GM18907 (cell line): Measurements from ENCODE around the gene EEFSEC.

Experiments used
- ATAC-seq: cut with Tn5 transposase; IDR thresholded peaks from one replicate; pipeline ENCODE4 v1.9.1; 2021; ENCODE audit warnings: mild to moderate bottlenecking, moderate library complexity; ENCODE audit not compliant: unreplicated experiment

Gene EEFSEC

DNA sequence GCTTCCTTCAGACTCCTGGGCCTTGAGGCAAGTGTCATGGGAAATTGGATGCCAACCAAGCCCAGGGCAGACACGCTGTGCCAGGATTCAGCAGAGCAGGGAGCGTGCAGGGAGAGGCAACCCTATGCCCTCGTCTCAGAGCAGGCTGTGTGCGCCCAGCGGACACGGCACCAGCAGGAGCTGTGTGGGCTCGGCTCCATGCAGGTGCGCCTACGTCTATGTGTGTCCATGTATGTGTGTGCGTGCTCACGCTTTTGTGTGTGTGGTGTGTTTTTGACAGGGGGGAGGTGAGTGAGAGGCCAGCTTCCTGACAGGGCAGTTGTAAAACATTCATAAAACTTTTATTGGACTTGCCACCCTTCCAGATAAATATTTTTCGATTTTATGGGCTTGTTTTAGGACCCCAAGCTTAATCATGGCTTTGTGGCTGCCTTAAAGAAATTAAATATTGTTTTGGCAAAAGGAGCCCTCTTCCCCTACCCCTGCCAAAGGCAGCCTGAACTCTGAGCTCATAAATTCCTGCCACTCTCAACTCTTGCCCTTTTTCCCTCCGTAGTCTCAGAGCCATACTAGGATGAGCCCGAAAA is 229.0 kb downstream of the EEFSEC start:
- no peak for ATAC-seq

DNA sequence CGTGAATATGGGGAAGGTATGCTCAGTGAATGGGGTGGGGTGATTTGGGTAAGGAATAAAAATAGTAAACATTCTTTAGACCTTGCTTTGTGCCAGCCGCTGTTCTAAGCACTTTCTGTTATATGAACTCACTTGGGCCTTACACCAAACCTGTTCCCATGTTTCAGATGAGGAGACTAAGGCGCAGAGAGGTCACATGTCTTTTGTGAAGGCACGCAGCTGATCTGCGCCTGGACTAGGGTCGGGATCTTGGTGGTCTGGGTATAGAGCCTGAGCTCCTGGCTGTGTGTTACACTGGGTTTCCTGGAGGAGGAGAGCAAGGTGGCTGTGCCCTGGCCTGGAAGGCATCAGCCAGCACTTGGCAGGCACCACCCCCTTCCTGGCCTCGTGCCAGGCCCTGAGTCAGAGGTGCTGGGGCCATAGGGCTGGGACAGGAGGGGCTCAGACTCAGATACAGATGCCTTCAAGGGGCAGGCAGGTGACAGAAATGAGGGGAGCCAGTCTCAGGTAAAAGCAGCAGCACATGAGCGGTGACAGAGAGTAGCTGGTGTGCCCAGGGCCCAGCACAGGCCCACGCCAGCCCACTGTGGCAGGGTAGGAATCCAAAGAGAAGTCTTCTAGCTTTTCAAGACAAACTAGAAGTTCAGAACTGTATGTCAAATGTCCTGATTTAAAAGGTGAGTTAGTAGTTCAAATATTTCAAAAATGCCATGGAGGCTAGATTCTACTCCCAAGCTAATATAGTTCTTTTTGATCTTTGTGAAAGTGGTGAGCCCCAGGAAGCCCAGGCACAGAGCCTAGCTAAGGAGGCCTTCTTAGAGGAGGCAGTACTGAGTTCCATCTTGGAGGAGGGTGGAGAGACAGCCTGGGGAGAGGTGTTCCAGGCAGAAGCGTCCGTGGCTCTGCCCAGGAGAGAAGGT is 230.3 kb downstream of the EEFSEC start:
- ATAC-seq = no peak

- no peak for ATAC-seq
Measured at GRCh38 chr3:128385080-128385832, 232.0 kb downstream of the EEFSEC start.

- ATAC-seq = no peak
Measured at GRCh38 chr3:128388932-128389331, 235.7 kb downstream of the EEFSEC start.

- ATAC-seq = no peak
Measured at GRCh38 chr3:128390867-128391266, 237.6 kb downstream of the EEFSEC start.

DNA sequence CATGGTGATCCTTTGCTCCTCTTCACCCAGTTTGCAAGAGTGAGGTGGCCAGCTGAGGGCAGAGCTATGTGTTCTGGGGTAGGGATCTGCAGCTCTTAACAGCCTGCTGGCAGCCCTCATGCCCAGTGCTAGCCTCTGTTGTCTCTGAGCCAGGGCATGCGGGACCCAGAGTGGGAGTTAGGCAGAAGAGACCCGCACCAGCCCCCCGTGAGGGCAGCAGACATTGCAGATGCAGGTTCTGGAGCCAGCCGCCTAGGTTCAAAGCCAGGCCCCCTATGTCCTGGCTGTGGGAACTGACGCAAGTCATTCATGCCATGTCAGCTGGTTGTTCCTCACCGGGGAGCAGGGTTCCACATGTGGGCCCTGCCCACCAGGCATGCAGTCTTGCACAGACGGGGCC is 238.7 kb downstream of the EEFSEC start:
- ATAC-seq = no peak

DNA sequence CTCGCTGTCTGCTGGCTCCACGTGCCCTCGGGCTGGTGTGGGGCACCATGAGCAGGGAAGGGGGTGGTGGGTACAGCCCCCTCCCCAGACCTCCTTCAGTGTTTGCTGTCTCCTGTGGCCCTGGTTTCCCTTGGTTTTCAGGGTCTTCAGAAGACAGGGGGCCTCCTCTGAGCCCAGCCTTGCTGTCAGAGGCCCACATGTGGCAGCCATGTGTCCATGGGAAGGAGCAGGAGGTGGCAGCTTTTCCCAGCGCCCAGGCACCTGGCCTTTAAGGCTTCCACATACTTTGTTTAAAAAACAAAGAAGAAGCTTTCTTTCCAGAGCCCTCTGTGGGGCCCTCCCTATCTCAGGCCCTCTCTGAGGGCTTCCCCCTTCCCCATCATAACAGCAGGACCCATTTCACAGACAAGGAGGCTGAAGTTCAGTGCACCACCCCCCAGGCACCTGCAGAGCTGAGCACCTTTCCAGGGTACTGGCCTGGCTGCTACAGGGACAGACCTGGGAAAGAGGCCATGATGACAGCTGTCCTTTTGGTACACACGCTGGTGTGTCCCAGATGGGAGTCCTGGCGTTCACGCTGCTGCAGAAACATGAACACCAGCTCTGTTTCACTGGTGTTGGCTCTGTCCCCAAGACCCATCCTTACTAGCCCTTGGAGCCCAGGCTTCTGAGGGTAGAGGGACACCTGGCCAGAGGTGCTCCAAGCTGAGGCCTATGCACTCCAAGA is 239.7 kb downstream of the EEFSEC start:
- no peak for ATAC-seq

GRCh38 chr3:128394033-128394432 is 240.8 kb downstream of the EEFSEC start:
- ATAC-seq = no peak

GRCh38 chr3:128395046-128395445 is 241.8 kb downstream of the EEFSEC start:
- ATAC-seq = no peak

DNA sequence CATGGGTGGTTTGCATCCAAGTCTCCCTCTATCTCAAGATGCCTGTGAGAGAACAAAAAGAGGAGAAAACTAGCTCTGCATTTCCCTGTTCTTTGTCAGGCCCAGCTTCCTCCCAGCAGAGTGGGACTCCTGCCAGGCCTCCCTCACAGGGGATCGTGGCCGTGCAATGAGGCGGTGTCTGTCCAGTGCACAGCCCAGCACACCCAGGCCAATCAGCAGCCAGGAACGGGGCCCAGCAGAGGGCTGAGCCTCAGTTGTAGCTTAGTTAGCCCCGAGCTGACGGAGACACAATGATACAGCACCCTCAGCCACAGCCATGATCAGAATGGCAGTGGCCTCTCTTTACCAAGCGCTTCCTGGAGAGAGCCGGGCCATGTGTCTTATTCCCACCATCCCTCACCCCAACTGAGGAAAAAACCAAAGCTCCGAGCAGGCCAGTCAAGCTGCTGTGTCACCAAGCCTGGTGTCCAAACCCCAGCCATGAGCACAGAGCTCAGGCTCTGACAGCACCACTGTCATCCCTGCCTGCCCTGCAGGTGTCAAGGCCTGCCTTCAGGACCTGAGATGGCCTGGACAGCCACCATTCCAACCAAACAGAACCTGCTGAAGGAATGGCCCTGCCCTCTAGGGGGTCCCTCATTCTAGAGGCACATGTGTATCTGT is 242.3 kb downstream of the EEFSEC start:
- no peak for ATAC-seq

DNA sequence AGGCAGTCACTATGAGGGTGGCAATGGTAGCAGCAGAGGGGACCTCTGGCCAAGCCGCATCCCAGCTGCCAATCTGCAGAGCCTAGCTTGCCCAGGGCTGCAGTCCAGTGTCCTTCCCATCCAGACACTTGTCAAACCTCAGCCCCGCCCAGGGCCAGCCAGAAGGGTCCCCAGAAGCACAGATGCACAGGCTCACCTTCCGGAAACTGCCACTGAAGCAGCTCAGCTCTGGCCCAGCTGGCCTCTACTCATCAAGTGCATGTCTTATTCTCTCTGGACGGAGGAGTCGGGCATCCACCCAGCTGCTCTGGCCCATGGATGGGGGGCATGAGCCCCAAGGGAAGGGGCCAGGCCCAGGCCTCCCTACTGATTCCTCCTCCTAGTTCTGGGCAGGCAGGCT is 244.2 kb downstream of the EEFSEC start:
- ATAC-seq = no peak

DNA sequence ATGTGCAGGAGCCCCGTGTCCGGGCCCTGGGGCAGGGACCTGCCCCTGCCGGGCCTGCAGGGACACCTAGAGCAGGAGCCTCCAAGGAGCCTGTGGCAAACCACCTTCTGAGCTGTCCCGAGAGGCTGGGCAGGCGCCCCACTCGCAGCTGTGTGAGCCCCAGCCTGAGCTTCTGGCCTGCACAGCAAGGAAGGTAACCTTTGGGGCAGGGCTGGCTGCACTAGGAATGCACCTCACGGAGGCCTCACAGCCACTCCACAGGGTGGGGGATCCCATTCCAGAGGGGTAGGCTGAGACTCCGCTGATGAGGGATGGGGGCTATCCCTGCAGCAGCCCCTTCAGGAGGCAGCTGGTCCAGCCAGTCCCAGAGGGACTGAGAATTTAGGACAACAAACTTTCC is 245.3 kb downstream of the EEFSEC start:
- no peak for ATAC-seq

GRCh38 chr3:128399221-128399915 is 246.1 kb downstream of the EEFSEC start:
- no peak for ATAC-seq

DNA sequence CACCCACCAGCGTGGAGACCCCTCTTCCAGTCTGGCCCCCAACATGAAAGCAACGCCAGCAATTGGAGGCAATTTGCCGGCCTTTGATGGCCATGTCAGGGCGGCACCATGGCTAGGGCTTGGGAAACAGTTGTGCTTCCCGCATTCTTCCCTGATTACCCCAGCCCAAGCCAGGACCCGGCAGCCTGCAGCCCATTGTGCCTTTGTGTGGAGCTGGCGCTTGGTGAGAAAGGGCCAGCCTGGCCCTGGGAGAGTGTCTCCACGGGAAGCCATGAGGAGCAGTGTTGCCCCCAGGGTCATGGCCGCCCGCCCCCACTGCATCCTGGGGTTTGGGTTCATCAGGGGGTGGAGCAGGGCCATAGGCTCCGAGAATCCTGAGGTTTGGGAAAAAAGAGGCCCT is 247.4 kb downstream of the EEFSEC start:
- no peak for ATAC-seq

DNA sequence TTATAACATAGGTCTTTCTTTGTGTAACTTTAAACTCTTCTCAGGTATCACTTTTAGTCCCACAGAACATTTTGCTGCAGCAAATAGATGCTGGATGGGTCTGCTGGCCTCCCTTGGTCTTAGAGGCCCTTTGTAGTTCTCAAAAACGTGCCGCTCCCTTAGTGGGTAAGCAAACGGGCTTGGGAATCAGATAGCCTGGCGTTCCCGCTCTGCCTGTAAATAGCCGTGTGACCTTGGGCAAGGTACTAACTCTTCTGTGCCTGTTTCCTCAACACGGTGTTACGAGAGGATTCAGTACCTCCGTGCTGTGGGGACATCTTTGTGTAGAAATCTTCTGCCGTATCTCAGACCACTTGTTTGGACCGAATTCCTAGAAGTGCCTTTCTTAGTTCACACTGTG is 249.0 kb downstream of the EEFSEC start:
- ATAC-seq = no peak

DNA sequence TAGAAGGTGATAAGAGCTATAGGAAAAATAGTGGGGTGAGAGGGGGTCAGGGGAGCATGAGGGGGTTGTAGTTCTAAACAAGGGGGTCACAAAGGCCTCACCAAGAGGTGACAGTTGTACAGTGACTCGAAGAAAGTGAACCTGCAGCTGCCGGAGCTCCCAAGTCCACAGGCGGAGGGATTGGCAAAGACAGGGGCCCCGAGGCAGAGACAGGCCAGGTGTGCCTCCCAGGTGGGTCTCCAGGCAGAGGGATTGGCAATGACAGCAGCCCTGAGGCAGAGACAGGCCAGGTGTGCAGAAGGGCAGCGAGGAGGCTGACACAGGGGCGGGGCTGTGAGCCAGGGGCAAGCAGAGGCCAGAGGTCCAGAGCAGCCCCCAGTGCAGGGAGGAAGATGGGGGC is 249.7 kb downstream of the EEFSEC start:
- ATAC-seq = no peak

DNA sequence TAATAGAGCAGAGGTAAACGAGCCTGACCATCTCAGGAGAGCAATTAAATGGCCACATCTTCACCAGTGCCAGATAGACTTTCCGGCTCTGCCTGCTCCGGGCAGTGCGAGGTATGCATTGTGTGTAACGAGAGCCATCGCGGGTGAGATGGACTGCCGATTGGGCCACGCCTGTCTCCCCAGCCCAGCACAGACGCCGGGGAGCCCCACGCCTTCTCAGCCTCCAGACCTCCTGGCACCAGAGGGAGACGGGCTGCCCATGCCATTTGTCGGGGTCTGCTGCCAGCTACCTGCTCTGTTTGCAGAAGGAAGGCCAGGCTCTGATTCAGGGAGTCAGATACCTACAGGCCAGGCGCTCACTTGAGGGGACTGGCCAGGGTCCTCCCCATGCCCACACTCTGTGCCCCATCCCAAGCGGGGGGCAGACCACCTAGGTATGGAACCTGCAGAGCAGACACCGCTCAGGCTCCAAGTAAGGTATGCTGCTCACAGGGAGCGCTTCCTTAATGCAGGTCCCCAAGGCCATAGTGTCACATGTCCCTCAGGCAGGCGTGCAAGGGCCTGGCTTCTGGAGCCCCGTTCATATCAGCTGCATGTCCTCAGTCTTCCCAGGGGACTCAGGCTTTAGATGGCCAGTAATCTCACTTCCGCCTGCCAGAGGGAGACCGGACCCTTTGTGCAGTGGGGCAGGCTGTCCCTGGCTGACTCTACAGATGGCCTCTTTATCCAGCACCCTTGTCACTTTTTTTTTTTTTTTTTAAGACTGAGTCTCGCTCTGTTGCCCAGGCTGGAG is 251.2 kb downstream of the EEFSEC start:
- ATAC-seq = no peak

DNA sequence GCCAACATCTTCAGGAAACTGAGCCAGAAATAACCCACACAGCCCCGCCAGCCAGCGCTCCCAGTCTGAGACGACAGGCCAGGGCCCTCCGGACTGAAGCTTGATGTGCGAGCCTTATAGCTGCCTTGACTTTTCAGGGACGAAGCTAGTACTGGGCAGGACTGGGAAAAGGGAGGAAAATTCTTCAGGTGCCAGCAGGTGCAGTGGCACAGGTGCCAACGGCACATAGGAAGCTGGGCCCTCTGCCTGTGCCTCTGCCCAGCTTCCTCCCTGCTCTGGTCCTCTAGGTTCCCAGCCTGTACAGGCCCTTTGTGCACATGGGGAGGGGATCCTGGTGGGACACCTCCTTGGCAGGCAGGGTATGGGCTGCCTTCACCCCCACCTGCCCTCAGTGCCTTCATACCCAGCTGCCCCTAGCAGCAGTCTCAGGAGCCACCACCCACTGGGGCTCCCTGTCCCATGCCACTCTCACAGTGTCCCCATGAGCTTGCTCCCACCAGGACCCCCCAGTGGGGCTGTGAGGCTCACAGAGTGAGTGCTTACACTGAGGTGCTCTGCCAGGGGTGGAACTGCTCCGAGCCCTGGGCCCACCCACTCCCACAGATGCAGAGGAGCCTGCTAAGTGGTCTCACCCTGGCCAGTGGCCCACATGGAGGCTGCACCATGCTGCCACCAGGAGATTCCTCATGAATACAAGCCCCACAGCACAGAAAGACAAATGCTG is 252.4 kb downstream of the EEFSEC start:
- no peak for ATAC-seq

- no peak for ATAC-seq
Measured at GRCh38 chr3:128407247-128407646, 254.0 kb downstream of the EEFSEC start.
